Gastrocnemius medialis (tissue), 4 donors: Measurements from ENCODE around the gene LINGO3.

ENCODE experiments used
- CTCF ChIP-seq, 5 experiments: fragments of 450-650 bp in 3 of 5; fragments of 200-600 bp in 2 of 5; sonication (generic) in 2 of 5; IDR thresholded peaks in 4 of 5; conservative IDR thresholded peaks in 1 of 5; 1 replicate in 4 of 5; 2 replicates in 1 of 5; pipeline ENCODE4 v1.5.1; 2016 to 2019; ENCODE audit warnings: antibody characterized with exemption in 5 of 5, mild to moderate bottlenecking in 3 of 5, moderate library complexity in 3 of 5
- POLR2A ChIP-seq, 2 donors: fragments of 450-650 bp; IDR thresholded peaks; one replicate each; pipeline ENCODE4 v1.6.1; 2017; ENCODE audit warnings: antibody characterized with exemption in 2 of 2, mild to moderate bottlenecking in 2 of 2, moderate library complexity in 2 of 2

- no peak for TF ChIP-seq CTCF (IDR thresholded peaks at IDR 0.05 in 4 of 5, conservative IDR thresholded peaks at IDR 0.05 in 1 of 5)
- TF ChIP-seq POLR2A (IDR thresholded peaks at IDR 0.05): no peak
These were observed 18.1 kb downstream of the LINGO3 start for GRCh38 chr19:2289714-2290435.
